Right kidney (tissue), 9 donors: ENCODE measurements around the gene RIC1.
A peak's percentile ranks its signal among the peaks of the same experiment; 100 is the strongest.
"Not testable (repeated sequence)": the region's sequence is repeated elsewhere in the genome, so short reads cannot be mapped to it uniquely, and the experiment has no call there.

Experiments
- DNase-seq: peaks from one replicate; pipeline ENCODE4 v3.0.0-alpha.2; 2016
- long read RNA-seq, 8 donors: transcript quantifications; one replicate each; lab custom pipeline, GENCODE V29; 2026

RIC1 gene, protein sequence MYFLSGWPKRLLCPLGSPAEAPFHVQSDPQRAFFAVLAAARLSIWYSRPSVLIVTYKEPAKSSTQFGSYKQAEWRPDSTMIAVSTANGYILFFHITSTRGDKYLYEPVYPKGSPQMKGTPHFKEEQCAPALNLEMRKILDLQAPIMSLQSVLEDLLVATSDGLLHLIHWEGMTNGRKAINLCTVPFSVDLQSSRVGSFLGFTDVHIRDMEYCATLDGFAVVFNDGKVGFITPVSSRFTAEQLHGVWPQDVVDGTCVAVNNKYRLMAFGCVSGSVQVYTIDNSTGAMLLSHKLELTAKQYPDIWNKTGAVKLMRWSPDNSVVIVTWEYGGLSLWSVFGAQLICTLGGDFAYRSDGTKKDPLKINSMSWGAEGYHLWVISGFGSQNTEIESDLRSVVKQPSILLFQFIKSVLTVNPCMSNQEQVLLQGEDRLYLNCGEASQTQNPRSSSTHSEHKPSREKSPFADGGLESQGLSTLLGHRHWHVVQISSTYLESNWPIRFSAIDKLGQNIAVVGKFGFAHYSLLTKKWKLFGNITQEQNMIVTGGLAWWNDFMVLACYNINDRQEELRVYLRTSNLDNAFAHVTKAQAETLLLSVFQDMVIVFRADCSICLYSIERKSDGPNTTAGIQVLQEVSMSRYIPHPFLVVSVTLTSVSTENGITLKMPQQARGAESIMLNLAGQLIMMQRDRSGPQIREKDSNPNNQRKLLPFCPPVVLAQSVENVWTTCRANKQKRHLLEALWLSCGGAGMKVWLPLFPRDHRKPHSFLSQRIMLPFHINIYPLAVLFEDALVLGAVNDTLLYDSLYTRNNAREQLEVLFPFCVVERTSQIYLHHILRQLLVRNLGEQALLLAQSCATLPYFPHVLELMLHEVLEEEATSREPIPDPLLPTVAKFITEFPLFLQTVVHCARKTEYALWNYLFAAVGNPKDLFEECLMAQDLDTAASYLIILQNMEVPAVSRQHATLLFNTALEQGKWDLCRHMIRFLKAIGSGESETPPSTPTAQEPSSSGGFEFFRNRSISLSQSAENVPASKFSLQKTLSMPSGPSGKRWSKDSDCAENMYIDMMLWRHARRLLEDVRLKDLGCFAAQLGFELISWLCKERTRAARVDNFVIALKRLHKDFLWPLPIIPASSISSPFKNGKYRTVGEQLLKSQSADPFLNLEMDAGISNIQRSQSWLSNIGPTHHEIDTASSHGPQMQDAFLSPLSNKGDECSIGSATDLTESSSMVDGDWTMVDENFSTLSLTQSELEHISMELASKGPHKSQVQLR (N-terminal part only)
- long read RNA-seq, donor 1, partial matches to known transcripts, result 5 of 5 reads
- long read RNA-seq, donor 1, other reads (novel, unspliced or antisense), result 0 of 5 reads
- long read RNA-seq, donor 2, result 0 reads
- long read RNA-seq, donor 3, partial matches to known transcripts, result 0 of 1 reads
- long read RNA-seq, donor 3, other reads (novel, unspliced or antisense), result 0 of 1 reads
- long read RNA-seq, donor 4, full-length matches to known transcripts, result 2 of 7 reads
- long read RNA-seq, donor 4, partial matches to known transcripts, result 5 of 7 reads
- long read RNA-seq, donor 4, other reads (novel, unspliced or antisense), result 0 of 7 reads
- long read RNA-seq, donor 5, full-length matches to known transcripts, result 2 of 2 reads
- long read RNA-seq, donor 5, partial matches to known transcripts, result 0 of 2 reads
- long read RNA-seq, donor 5, other reads (novel, unspliced or antisense), result 0 of 2 reads
- long read RNA-seq, donor 6, full-length matches to known transcripts, result 2 of 2 reads
- long read RNA-seq, donor 6, partial matches to known transcripts, result 0 of 2 reads
- long read RNA-seq, donor 6, other reads (novel, unspliced or antisense), result 0 of 2 reads
- long read RNA-seq, donor 7, full-length matches to known transcripts, result 2 of 10 reads
- long read RNA-seq, donor 7, partial matches to known transcripts, result 8 of 10 reads
- long read RNA-seq, donor 7, other reads (novel, unspliced or antisense), result 0 of 10 reads
- long read RNA-seq, donor 8, partial matches to known transcripts, result 20 of 20 reads
- long read RNA-seq, donor 8, other reads (novel, unspliced or antisense), result 0 of 20 reads

DNA sequence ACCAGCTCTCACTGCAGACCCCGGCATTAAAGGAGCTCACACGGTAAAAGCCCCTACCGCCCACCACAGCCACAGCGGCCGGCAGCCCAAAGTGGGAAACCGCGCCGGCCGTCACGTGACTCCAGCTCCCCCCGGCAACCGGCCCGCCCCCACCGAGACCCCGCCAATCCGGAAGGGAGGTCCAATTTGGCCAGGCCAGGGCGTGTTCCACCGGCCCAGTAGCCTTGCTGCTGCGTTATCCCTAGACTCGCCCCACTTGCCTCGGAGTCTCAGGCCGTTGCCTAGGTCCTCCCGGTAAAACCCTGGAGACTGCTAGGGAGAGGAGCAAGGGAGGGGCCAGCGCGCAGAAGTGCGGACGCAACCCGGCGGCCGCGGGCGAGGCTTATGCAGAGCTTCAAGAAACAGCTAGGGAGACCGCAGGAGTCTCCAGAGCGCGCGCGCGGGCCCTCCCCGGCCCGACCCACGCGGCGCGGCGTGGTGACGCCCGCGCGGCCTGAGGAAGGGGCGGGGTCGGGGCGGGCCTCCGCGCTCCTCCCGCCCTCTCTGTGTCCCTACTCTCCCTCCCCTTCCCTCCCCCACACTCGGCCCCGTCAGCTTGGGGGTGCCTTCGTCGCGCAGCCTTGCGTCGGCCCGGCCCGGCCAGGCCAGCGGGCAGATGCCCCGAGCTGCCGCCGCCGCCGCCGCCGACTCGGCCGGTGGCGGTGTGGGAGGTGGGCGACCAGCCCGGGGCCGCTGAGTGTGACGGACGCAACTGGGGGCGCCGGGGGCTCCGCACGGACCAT, at the start of gene RIC1:
Gene RIC1 (plus strand): TSS at position 578 of the 782 bp plus-strand sequence. CDS start 203 bp downstream, at position 781.
- peak; percentile 96 for DNase-seq

DNA sequence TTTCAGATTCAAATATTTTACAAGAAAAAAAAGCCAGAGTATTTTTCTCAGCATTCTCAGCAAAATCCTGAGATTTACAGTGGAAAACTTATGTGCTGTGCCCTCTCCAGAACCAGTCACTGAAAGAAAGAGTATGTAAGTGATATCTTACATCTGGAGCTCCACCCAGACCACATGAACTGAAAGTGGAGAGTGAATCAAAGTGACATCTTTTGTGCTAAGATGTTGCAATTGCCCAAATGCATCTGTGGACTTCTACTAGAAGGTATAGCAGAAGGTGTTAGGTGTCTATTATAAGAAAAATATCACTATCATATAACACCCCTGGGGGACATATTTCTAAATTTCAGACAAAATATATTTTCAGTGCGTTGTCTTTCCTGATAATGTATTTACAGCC, 49.0 kb upstream of the RIC1 start:
- DNase-seq, result no peak

DNA sequence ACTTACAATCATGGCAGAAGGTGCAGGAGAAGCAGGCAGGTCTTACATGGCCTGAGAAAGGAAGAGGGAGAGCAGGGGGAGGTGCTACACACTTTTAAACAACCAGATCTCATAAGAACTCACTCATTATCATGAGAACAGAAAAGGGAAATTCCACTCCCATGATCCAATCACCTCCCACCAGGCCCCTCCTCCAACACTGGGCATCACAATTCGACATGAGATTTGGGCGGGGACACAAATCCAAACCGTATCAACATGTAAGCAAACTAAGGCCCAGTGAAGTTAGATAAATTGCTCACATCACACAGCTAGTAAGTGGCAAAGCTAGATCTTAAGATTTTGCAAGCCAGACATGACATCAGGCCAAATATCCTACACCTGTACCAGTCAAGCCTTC, 48.3 kb upstream of the RIC1 start:
- DNase-seq, result no peak

DNA sequence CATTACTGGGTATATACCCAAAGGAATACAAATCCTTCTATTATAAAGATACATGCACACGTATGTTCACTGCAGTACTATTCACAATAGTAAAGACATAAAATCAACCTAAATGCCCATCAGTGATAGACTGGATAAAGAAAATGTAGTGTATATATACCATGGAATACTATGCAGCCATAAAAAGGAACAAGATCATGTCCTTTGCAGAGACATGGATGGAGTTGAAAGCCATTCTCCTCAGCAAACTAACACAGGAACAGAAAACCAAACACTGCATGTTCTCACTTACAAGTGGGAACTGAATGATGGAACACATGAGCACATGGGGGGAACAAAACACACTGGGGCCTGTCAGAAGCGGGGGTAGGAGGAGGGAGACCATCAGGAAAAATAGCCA, 47.2 kb upstream of the RIC1 start:
- not testable (repeated sequence) for DNase-seq

DNA sequence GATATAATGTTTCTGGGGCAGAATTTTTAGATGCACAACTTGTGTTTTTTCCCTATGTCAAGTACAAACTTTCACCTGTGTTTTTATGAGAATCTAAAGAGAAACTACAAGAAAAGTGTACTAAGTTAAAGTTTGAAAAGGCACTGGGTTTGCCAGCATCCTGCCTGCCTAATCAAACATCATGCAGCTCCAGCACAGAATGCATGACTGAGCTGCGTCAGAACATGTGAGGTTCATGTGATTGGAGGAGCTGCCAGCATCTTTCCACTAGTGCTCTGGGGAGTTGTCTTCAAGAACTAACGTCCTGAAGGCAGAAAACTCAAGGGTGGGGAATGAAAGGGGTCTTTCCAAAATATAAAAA, 46.1 kb upstream of the RIC1 start:
- DNase-seq, result peak; percentile 11

DNA sequence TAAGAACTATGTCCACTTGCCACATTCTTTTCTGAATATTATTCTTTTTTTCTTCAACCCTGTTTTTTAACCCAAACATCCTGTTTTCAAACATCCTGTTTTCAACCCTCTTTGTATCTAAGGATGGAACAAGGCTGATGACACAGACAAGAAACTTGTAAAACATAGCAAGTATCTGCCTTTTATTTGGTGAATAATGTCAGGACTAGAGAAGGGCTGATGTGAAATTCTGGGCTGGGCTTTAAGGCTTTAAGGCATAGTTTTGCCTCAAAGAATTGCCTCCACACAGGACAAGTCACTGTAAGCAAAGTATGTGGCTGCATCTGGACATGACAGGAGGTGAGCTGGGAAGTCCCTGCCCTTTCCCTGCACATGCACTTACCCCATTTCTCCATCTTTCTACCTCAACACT, 42.5 kb upstream of the RIC1 start:
- DNase-seq, result no peak

DNA sequence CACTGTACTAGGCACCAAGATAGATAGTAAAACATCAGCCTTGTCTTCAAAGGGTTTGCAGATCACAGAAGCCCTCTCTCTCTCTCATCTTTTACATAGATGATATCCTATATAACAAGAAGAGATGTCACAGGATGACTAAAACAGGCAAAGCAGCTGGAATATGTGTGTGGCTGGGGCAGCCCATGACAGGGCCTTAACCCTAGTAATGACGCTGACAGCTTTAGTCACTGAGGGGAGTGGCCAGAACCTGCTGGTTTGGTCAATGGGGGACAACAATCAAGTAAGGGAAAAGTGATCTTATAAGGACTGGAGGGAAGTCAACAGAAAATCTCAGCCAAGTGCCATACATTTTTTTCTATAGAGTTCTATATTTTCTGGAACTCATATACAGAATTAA, 41.9 kb upstream of the RIC1 start:
- no peak for DNase-seq

DNA sequence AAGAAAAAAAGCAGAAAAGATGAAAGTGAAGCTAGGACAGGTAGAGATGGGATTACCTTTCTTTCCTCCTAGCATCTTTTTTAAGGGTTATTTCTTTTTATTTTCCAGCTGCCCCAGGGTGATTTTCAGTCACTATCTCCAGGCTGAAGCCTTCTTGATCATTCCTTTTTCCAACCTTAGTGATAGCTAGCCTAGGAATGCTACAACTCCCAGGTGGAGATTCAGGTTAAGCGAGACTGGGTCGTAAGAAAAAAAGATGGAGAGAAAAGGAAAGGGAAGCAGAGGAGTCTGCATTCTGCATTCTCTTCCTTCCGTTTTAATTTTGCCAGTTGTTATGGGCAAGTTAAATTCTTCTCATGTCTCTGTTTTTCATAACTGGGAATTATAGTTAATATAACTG, 36.7 kb upstream of the RIC1 start:
- no peak for DNase-seq

DNA sequence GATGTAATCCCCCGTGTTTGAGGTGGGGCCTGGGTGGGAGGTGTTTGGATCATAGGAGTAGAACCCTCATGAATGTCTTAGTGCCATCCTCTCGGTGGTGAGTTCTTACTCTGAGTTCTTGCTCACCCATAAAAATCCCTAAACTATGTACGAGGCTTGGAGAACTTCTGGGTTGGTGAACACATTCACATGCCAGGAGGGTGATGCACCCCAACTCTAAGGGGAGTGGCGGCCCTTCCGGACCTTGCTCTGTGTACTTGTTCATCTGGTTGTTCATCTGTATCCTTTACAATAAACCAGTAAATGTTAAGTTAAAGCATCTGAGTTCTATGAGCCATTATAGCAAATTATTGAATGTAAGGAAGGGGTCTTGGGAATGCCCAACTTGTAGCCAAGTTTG, 36.0 kb upstream of the RIC1 start:
- no peak for DNase-seq

DNA sequence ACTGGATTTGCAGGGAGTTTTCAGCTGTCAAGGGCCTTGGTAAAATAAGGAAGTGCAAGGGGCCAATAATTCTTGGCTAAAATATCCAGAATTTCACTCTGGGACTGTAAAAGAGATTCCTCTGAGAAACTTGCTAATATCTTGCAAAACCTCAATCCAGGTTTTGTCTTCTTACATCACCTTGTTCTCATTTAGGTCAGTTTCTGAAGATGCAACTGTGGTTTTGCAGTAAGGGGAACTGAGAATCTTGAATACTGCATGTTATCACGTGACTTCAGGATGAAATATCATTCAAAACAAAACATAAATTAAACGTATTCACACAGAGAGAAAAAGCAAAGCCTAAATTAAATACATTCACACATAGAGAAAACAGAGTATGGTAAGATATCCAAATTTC, 35.0 kb upstream of the RIC1 start:
- DNase-seq, result no peak

DNA sequence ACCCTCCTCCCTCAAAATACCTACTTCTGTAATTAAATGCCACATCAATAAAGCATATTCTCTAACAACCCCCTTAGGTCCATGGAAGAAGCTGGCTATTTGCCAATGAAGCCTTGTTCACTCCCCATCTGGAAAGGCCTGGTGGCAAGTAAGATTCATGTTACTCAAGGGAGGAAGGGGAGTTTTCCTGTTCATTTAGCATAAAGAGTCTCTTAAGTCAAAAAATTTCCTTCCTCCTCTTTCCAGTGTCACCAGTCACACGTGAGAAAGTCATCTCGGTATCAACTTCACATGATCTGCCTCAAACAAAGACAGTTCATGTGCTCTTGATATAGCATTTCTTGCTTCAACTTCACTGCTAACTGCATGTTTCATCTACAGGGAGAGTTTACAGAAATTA, 32.7 kb upstream of the RIC1 start:
- DNase-seq, result peak; percentile 37

DNA sequence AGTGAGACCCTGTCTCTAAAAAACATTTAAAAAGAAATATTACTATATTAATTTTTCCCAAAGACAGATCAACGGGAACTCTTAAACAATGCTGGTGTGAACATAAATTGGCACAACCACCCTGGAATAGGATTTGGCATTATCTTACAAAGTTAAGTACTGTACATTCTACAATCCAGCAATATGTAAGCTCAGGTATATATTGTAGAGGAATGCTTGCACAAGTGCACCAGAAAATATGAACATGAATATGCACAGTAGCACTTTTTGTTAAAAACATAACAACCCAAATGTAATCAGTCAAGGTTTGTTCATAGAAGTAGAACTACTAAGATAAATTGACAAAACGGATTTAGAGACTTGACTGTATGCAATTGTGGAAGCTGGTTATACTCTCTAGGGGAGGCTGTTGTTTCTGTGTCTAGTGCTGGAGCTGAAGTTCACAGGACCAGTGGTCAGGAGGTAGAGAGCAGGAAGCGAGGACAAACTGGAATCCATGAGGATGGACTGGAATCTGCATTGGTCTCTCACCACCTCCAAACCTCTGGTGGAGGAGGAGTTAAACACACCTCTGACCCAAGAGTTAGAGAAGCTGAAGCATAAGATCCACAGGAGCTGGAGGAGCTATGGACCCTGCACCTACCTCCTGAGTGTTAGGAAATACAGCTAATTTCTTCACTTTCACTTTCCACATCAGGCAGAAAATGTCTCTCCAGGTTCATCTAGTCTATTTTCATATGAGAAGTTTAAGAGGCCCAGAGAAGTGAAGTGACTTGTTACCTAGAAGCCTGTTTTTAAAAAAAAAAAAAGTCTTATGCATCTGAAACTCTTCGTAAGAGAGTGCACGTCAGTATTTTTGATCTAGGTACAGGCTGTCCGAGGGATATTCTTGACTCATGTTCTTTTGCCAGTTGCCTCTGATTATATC, 20.3 kb upstream of the RIC1 start:
- no peak for DNase-seq

DNA sequence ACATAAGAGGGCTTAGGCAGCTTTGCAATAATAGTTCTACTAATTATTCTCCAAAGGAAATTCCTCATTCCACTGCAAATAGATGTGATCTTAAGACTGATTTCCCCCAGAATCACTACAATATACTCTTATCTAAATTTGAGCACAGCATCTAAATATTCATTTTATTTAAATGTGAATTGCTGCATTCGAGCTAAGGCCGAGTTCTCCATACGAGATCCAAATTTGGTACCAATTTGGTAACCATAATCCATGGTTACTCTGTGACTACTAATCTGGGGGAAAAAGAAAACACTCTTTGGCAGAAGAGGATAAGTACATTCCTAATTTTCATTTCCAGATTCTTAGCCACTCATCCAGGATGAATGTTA, 19.7 kb upstream of the RIC1 start:
- no peak for DNase-seq

DNA sequence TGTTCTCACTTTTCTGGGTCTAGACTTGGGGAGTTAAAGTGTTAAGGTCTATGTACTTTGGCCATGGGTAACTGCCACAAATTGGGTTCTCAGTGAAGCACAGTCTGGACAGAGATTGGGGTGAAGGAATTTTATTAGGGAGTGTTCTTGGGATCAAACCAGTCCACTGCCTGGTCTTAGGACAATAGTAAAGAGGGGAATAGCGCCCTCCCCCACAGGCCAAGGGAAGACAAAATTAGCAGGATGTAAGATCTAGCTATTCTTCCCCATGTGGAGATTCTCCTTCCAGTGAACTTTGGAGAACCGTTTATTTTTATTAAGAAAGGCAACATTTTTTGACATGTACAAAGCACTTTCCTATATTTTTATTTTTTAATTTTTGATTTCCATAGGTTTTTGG, 18.4 kb upstream of the RIC1 start:
- no peak for DNase-seq

DNA sequence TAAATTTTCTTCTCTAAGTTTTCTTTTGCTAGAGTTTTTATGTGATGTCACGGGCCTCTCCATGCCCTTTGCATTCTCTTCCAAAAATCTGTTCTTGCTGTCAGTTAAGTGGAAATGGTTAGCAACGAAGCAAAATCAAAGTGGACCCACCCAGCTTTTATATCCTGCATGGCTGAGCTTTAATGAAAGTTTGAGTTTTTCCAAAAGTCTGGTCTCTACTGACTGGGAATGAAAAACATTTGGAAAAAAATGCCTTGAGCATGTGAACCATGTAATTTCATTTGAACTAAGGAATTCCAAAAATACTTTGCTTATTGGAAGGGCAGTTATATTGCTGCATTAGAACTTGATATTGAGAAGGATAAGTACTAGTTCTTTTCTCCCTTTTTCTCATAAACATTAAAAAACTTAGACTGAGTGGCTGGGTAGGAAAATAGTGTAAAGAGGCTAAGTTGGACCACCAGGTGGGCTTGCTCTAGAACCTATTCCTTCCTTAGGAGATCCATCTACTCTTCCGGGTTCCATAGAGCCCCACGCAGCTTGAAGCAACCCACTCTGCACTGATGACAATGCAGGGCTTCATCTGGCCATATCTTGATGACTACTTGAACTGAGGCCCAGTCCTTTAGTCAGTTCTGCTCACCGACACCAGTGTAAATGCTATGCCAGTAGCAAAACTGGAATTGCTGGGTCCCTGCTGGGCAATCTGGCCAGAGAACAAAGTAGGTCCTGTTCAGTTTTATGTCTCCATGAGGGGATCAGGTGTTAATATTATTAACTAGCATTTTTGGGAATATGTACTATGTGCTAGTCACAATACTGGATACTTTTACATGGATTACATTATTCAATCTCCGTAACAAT, 17.4 kb upstream of the RIC1 start:
- no peak for DNase-seq

DNA sequence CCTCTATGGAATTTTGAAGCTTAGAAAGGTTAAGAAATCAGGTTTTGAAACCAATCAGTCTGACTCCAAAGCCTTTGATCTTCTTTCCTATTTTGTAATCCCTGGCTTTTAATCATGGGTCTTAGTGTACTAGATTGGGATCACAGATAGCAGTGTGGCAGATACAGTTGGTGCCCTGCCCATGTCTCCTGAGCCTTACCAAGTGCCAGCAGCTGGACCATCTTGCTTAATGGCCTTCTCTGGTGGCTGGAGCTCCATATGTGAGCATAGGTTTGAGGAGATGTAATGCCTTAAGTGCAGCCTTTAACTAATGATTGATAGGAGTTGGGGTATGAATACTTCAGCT, 16.7 kb upstream of the RIC1 start:
- no peak for DNase-seq

DNA sequence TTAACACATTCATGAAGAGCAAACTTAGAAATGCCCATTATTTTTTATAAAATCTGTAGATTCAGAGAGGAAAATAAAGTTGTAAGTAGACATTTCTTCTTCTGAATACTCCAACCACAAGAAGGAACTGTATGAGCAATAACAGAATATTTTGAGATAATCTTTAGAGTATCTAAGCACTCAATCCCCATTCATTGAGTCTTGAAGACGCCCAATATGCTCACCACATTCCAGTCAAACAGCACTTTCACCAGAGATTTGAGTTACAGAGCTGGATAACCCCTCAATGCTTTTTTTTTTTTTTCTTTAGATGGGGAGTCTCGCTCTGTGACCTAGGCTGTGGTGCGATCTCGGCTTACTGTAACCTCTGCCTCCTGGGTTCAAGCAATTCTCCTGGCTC, 14.7 kb upstream of the RIC1 start:
- no peak for DNase-seq

DNA sequence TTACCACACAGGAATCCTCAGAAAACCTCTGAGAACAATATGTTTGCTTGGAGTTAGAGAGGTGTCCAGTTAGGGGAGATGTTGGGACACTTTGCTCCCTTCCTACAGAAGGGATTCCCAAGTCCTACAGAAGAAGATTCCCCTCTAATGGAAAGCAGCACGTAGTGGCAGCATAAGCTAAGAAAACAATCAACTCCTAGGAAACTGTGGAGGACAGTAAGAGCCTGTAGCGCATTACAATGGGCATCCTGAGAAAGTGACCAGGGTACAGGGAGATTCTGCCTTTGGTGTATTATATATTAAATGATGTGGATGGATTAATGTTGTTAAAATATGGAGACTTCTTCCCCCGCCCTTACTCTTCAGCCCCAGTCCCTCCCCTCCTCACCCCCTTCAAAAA, 13.9 kb upstream of the RIC1 start:
- DNase-seq, result no peak
